AG04450 (cell line): ENCODE measurements around the gene PDXDC1. TPM values are rescaled to one million over a fixed set of nuclear protein-coding genes. Genes with fewer than 3 reads are reported as not detected.
"Not testable (repeated sequence)": the region's sequence is repeated elsewhere in the genome, so short reads cannot be mapped to it uniquely, and the experiment has no call there.

Experiments
- CTCF ChIA-PET: fragments of 300-600, 350-600 bp; formaldehyde crosslinking; extraction: SDS; loops from one replicate; lab custom pipeline; 2022; ENCODE audit warnings: antibody characterized with exemption, inconsistent platforms; lab: Charles Lee
- POLR2A ChIA-PET: fragments of 350-600 bp; formaldehyde crosslinking; extraction: SDS; loops from one replicate; lab custom pipeline; 2021; ENCODE audit warnings: antibody characterized with exemption, inconsistent platforms; lab: Yijun Ruan, JAX
- DNase-seq: peaks from one replicate; pipeline ENCODE4 v3.0.0-alpha.2; 2011; ENCODE audit warnings: low read depth, low spot score
- H3K27ac ChIP-seq: one replicate; pipeline ENCODE4 v1.5.1; 2012; ENCODE audit warnings: low read depth, low read length, control low read depth
- H3K27me3 ChIP-seq: one replicate; pipeline ENCODE4 v1.6.0; 2012; ENCODE audit warnings: low read length; ENCODE audit not compliant: control insufficient read depth, insufficient read depth
- H3K4me3 ChIP-seq: 2 replicates; pipeline ENCODE4 v1.5.1; 2011; ENCODE audit warnings: mild to moderate bottlenecking, low read depth, low read length, control low read depth
- H3K9me3 ChIP-seq: 2 replicates; pipeline ENCODE4 v1.5.1; 2012; ENCODE audit warnings: low read length; ENCODE audit not compliant: control insufficient read depth, insufficient read depth
- polyA plus RNA-seq: library from polyadenylated mRNA; depleted of rRNA; stranded (reverse); fragments of >200 nt; gene quantifications from 2 replicates; pipeline ENCODE4 v1.2.3, GENCODE V29; 2011

Gene PDXDC1
- polyA plus RNA-seq, 1 experiment = 93.9 TPM

- CTCF ChIA-PET, H3K9me3 ChIP-seq, H3K27me3 ChIP-seq, POLR2A ChIA-PET, DNase-seq, H3K4me3 ChIP-seq, H3K27ac ChIP-seq: not testable (repeated sequence)
Observed at GRCh38 chr16:14976971-14977736, 2.3 kb downstream of the PDXDC1 start.

DNA sequence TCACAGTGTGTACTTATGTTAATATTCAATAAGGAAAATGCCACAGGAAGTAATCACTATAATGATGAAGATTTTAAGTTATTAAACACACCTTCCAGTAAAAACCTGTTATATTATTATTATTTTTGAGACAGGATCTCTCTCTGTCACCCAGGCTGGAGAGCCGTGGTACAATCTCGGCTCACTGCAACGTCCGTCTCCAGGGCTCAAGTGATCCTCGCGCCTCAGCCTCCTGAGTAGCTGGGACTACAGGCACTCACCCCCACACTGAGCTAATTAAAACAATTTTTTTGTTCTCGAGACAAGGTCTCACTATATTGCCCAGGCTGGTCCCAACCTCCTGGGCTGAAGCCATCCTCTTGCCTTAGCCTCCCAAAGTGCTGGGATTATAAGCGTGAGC is 3.5 kb downstream of the PDXDC1 start:
- H3K27me3 ChIP-seq, H3K4me3 ChIP-seq, H3K9me3 ChIP-seq, H3K27ac ChIP-seq, CTCF ChIA-PET, POLR2A ChIA-PET, DNase-seq: not testable (repeated sequence)

GRCh38 chr16:14978908-14979307 is 4.1 kb downstream of the PDXDC1 start:
- CTCF ChIA-PET, DNase-seq, H3K27ac ChIP-seq, H3K9me3 ChIP-seq, H3K27me3 ChIP-seq, H3K4me3 ChIP-seq: not testable (repeated sequence)
- POLR2A ChIA-PET = interaction anchor here (0.7 kb wide), 1 partner anchor 499 kb away, joined by 3 read pairs; no protein-coding TSS in a partner anchor

DNA sequence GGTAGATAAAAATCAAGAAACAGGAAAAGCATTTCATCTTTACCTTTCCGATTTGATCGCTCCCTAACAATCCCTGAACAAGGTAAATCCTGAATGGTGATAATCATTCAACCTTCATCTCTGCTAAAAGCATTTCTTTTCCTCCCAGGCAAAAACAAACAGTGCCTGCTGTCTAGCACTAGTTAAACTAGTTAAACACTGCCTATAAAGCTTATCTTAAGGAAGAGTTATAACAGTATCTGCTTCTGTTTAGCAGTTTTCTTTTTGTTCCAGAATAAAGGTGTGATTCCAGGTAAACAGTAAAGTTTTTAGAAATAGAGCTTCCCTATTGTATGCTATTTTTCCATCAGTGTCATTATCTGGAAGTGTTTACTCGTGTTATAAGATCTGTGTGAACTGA is 6.4 kb downstream of the PDXDC1 start:
- H3K27me3 ChIP-seq, H3K4me3 ChIP-seq, POLR2A ChIA-PET, H3K27ac ChIP-seq, H3K9me3 ChIP-seq, DNase-seq, CTCF ChIA-PET: not testable (repeated sequence)

DNA sequence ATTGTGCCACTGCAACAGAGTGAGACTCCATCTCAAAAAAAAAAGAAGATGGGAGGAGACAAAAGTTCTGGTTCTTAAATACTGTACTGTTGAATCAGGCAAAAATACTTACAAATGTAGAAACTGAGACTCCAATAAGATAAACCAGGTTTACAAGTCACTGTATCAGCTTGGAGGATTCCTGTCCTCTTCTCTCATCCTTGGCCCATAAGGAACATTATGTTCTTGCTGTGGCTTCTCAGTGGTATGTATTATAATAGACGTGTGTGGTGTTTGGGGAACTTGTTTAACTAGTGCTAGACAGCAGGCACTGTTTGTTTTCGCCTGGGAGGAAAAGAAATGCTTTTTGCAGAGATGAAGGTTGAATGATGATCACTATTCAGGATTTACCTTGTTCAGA is 7.7 kb downstream of the PDXDC1 start:
- CTCF ChIA-PET, DNase-seq, H3K9me3 ChIP-seq, H3K27ac ChIP-seq, POLR2A ChIA-PET, H3K27me3 ChIP-seq, H3K4me3 ChIP-seq: not testable (repeated sequence)

- H3K4me3 ChIP-seq, H3K27ac ChIP-seq, H3K27me3 ChIP-seq, DNase-seq, POLR2A ChIA-PET, CTCF ChIA-PET, H3K9me3 ChIP-seq: not testable (repeated sequence)
Observed at GRCh38 chr16:14988092-14988491, 13.3 kb downstream of the PDXDC1 start.

GRCh38 chr16:14988661-14989191 is 13.9 kb downstream of the PDXDC1 start:
- H3K27ac ChIP-seq, CTCF ChIA-PET, H3K27me3 ChIP-seq, H3K4me3 ChIP-seq, POLR2A ChIA-PET, DNase-seq, H3K9me3 ChIP-seq: not testable (repeated sequence)

GRCh38 chr16:14989291-14990281 is 14.8 kb downstream of the PDXDC1 start:
- H3K27ac ChIP-seq, DNase-seq, CTCF ChIA-PET, H3K9me3 ChIP-seq, POLR2A ChIA-PET, H3K4me3 ChIP-seq, H3K27me3 ChIP-seq: not testable (repeated sequence)

DNA sequence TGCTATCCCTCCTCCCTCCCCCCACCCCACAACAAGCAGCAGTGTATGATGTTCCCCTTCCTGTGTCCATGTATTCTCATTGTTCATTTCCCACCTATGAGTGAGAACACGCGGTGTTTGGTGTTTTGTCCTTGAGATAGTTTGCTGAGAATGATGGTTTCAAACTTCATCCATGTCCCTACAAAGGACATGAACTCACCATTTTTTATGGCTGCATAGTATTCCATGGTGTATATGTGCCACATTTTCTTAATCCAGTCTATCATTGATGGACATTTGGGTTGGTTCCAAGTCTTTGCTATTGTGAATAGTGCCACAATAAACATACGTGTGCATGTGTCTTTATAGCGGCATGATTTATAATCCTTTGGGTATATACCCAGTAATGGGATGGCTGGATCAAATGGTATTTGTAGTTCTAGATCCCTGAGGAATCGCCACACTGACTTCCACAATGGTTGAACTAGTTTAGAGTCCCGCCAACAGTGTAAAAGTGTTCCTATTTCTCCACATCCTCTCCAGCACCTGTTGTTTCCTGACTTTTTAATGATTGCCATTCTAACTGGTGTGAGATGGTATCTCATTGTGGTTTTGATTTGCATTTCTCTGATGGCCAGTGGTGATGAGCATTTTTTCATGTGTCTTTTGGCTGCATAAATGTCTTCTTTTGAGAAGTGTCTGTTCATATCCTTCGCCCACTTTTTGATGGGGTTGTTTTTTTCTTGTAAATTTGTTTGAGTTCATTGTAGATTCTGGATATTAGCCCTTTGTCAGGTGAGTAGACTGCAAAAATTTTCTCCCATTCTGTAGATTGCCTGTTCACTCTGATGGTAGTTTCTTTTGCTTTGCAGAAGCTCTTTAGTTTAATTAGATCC is 18.7 kb downstream of the PDXDC1 start:
- H3K27me3 ChIP-seq, DNase-seq, CTCF ChIA-PET, H3K9me3 ChIP-seq, H3K27ac ChIP-seq, H3K4me3 ChIP-seq, POLR2A ChIA-PET: not testable (repeated sequence)

- POLR2A ChIA-PET, CTCF ChIA-PET, DNase-seq, H3K9me3 ChIP-seq, H3K27me3 ChIP-seq, H3K27ac ChIP-seq, H3K4me3 ChIP-seq: not testable (repeated sequence)
Observed at GRCh38 chr16:14996702-14997101, 21.9 kb downstream of the PDXDC1 start.

DNA sequence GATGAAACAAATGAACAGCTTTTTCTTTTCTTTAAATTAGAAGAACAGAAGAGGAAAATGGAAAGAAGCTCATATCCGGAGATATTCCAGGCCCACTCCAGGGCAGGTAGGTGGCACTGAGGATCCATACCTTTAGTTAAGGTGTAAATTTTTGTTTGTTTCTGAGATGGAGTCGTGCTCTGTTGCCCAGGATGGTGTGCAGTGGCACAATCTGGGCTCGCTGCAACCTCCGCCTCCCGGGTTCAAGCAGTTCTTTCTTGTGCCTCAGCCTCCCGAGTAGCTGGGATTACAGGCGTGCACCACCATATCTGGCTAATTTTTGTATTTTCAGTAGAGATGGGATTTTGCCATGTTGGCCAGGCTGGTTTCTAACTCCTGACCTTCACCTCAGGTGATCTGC is 23.5 kb downstream of the PDXDC1 start:
- H3K27me3 ChIP-seq, H3K27ac ChIP-seq, DNase-seq, CTCF ChIA-PET, POLR2A ChIA-PET, H3K4me3 ChIP-seq, H3K9me3 ChIP-seq: not testable (repeated sequence)
